GM12878 (cell line): ENCODE results near the gene ARHGEF3. TPM values are rescaled to one million over a fixed set of nuclear protein-coding genes. Genes with fewer than 3 reads are reported as not detected.

ENCODE experiments used
- ATAC-seq: fragments of 200-7000 bp; cut with Tn5 transposase; 3 replicates; pipeline ENCODE4 v1.9.1; 2020; ENCODE audit warnings: mild to moderate bottlenecking, moderate library complexity
- BruUV-seq: library from RNA; stranded (reverse); fragments of 400-500 nt; replicated peaks from 2 replicates; lab custom pipeline; 2021; lab: Mats Ljungman, UMichigan
- CTCF ChIA-PET: fragments of 300-600 bp; sonication (Branson Sonifier 250); formaldehyde crosslinking; extraction: SDS; loops from one replicate; lab custom pipeline; 2021; ENCODE audit warnings: inconsistent platforms; lab: Yijun Ruan, JAX
- POLR2A ChIA-PET: fragments of 350-600 bp; formaldehyde crosslinking; extraction: SDS; loops from one replicate; lab custom pipeline; 2021; ENCODE audit warnings: inconsistent platforms; lab: Charles Lee
- RAD21 ChIA-PET: fragments of 300-600 bp; sonication (Branson Sonifier 250); formaldehyde crosslinking; loops from one replicate; lab custom pipeline; 2023; ENCODE audit warnings: antibody characterized with exemption; ENCODE audit not compliant: unreplicated experiment; lab: Charles Lee
- SMC1A ChIA-PET: fragments of 300-600 bp; sonication (Branson Sonifier 250); formaldehyde crosslinking; loops from one replicate; lab custom pipeline; 2023; ENCODE audit not compliant: unreplicated experiment, uncharacterized antibody; lab: Charles Lee
- DNase-seq: peaks from one replicate; pipeline ENCODE4 v3.0.0-alpha.2; 2011; ENCODE audit warnings: low read depth, low spot score
- FAIRE-seq: peaks from 3 replicates; lab custom pipeline; 2011; peaks lifted over from hg19 to GRCh38; lab: Jason Lieb, UNC
- H2AFZ ChIP-seq: 2 replicates; pipeline ENCODE4 v1.6.0; 2011; ENCODE audit warnings: low read depth, low read length, control low read depth; ENCODE audit not compliant: control insufficient read depth
- H3K27ac ChIP-seq: 2 replicates; pipeline ENCODE4 v1.5.1; 2011; ENCODE audit warnings: control low read depth; ENCODE audit not compliant: control insufficient read depth, insufficient read depth
- H3K27me3 ChIP-seq, 2 experiments: replicated peaks in 1 of 2; 2 replicates each; pipeline versions ENCODE4 v1.6.0 to v1.6.1; 2011; ENCODE audit warnings: low read length in 1 of 2; ENCODE audit not compliant: control insufficient read depth in 2 of 2, insufficient read depth in 2 of 2
- H3K36me3 ChIP-seq, 2 experiments: 2 replicates each; pipeline ENCODE4 v1.5.1; 2011; ENCODE audit warnings: low read length in 1 of 2; ENCODE audit not compliant: control insufficient read depth in 2 of 2, insufficient read depth in 2 of 2
- H3K4me1 ChIP-seq: 2 replicates; pipeline ENCODE4 v1.6.1; 2011; ENCODE audit warnings: mild to moderate bottlenecking, low read length, moderate library complexity, mixed read lengths; ENCODE audit not compliant: control insufficient read depth, insufficient read depth
- H3K4me2 ChIP-seq: 2 replicates; pipeline ENCODE4 v1.6.0; 2011; ENCODE audit warnings: control low read depth; ENCODE audit not compliant: control insufficient read depth, insufficient read depth
- H3K4me3 ChIP-seq: fragments of 200-600 bp; sonication (generic); 2 replicates; pipeline ENCODE4 v1.5.1; 2016
- H3K79me2 ChIP-seq: 2 replicates; pipeline ENCODE4 v1.6.0; 2011; ENCODE audit warnings: low read length; ENCODE audit not compliant: control insufficient read depth, insufficient read depth
- H3K9ac ChIP-seq: 2 replicates; pipeline ENCODE4 v1.8.0; 2011; ENCODE audit warnings: low read length, control low read depth, mixed read lengths; ENCODE audit not compliant: control insufficient read depth, insufficient read depth
- H3K9me3 ChIP-seq: replicated peaks from 3 replicates; pipeline ENCODE4 v1.5.1; 2011; ENCODE audit warnings: mild to moderate bottlenecking, low read length; ENCODE audit not compliant: control insufficient read depth, insufficient read depth
- H4K20me1 ChIP-seq: 2 replicates; pipeline ENCODE4 v1.6.0; 2011; ENCODE audit not compliant: control insufficient read depth, insufficient read depth
- ESRRA ChIP-seq: IDR thresholded peaks from 2 replicates; pipeline ENCODE4 v1.6.1; 2012; ENCODE audit warnings: mild to moderate bottlenecking, low read length, improper control_type of control experiment
- FOS ChIP-seq: IDR thresholded peaks from 3 replicates; pipeline ENCODE4 v1.6.1; 2011; ENCODE audit warnings: borderline replicate concordance; ENCODE audit not compliant: insufficient read length; ENCODE audit errors: extremely low read depth
- HDAC2 ChIP-seq: fragments of 200-600 bp; sonication (generic); IDR thresholded peaks from 2 replicates; pipeline ENCODE4 v1.6.1; 2017
- JUNB ChIP-seq: IDR thresholded peaks from 2 replicates; pipeline ENCODE4 v1.6.1; 2016; ENCODE audit warnings: antibody characterized with exemption, mild to moderate bottlenecking
- RELB ChIP-seq: fragments of 450-650 bp; IDR thresholded peaks from 2 replicates; pipeline ENCODE4 v1.6.1; 2017; ENCODE audit warnings: low read depth, mild to moderate bottlenecking, moderate library complexity
- TCF7 ChIP-seq: IDR thresholded peaks from 2 replicates; pipeline ENCODE4 v1.6.1; 2014; ENCODE audit warnings: antibody characterized with exemption, borderline replicate concordance
- WGBS: methylation state at CpG from one replicate; pipeline ENCODE4 v1.1.6; 2016; ENCODE audit warnings: low lambda C conversion rate; ENCODE audit not compliant: insufficient replicate concordance, insufficient coverage; ENCODE audit errors: missing lambda C conversion rate; 5-methylcytosine and 5-hydroxymethylcytosine counted together
- in situ Hi-C: fragments of 300-500 bp; cut with MboI; formaldehyde crosslinking; loops from 9 replicates; pipeline ENCODE4 v1.14.3; 2018; ENCODE audit warnings: mixed read lengths
- intact Hi-C: fragments of 100-400 bp; cut with micrococcal nuclease; formaldehyde crosslinking; loops from one replicate; pipeline ENCODE4 v1.14.2; 2022; ENCODE audit not compliant: unreplicated experiment
- polyA plus RNA-seq, 11 experiments: library from polyadenylated mRNA; depleted of rRNA in 4 of 11; unstranded in 6 of 11; stranded (reverse) in 5 of 11; fragments of >200 nt; fragmentation: Nextera tagmentation in 4 of 11; fragmentation: Illumina TruSeq in 1 of 11; extraction: Ambion mirVana in 4 of 11; extraction: Trizol in 1 of 11; gene quantifications; 1 replicate in 1 of 11; 2 replicates in 10 of 11; pipeline versions ENCODE4 v1.2.1 to v1.2.3, GENCODE V29; 2011 to 2016; ENCODE audit warnings: inconsistent platforms in 2 of 11, missing spikeins in 2 of 11, low read depth in 1 of 11
- total RNA-seq, 4 experiments: library from RNA; depleted of rRNA in 3 of 4; stranded (reverse); fragments of >200 nt in 3 of 4; fragmentation: Illumina TruSeq in 1 of 4; extraction: Trizol in 1 of 4; gene quantifications; 2 replicates each; pipeline versions ENCODE4 v1.2.1 to v1.2.3, GENCODE V29; 2013 to 2021

The ARHGEF3 gene
- total and polyA plus RNA-seq, 10 of the 15 experiments (the other 5 are each of a cell fraction or from before 2014, with no cell fraction given), result 21.8 to 78.7 (median 56.2) TPM

GRCh38 chr3:56826831-56827722 lies 25.3 kb upstream of the ARHGEF3 start:
- H3K27me3 ChIP-seq, result no peaks in the 10 kb centered on the region
- CTCF ChIA-PET, result interaction anchor here (1.0 to 5.1 kb wide), 10 partner anchors 8 to 163 kb away, joined by 3 to 28 read pairs (median 4); no protein-coding TSS in a partner anchor
- no peak for ATAC-seq
- in situ Hi-C loops, result no loop called here
- peaks cover 6% of the 10 kb centered on the region for H3K4me1 ChIP-seq
- no peak for FAIRE-seq
- no peak for TF ChIP-seq RELB
- TF ChIP-seq HDAC2, result no peak
- TF ChIP-seq FOS, result no peak
- TF ChIP-seq TCF7, result no peak
- no peak for TF ChIP-seq ESRRA
- TF ChIP-seq JUNB, result peak; percentile 58
- TF ChIP-seq, all 136 proteins: peak for 1
- H4K20me1 ChIP-seq, result no peaks in the 10 kb centered on the region
- H3K36me3 ChIP-seq, result no peaks in the 10 kb centered on the region
- H3K27ac ChIP-seq, result no peak overlapping the region
- intact Hi-C loops, result no loop called here
- H3K9ac ChIP-seq, result no peak overlapping the region
- H3K79me2 ChIP-seq, result no peaks in the 10 kb centered on the region
- 40% methylated on average over 5 of the region's 5 CpGs for WGBS
- POLR2A ChIA-PET, result interaction anchor here (0.8 to 1.1 kb wide), 2 partner anchors 25 to 161 kb away, joined by 4 read pairs; partner anchors contain the start of gene ARHGEF3
- SMC1A ChIA-PET, result interaction anchor here (0.7 to 4.2 kb wide), 9 partner anchors 9 to 162 kb away, joined by 3 to 40 read pairs (median 7); partner anchors contain the start of gene ARHGEF3
- H2AFZ ChIP-seq, result no peak overlapping the region
- no peak overlapping the region for H3K4me3 ChIP-seq
- no peak for DNase-seq
- RAD21 ChIA-PET, result interaction anchor here (0.6 to 3.7 kb wide), 5 partner anchors 14 to 161 kb away, joined by 3 to 13 read pairs (median 3); no protein-coding TSS in a partner anchor
- H3K4me2 ChIP-seq, result no peak overlapping the region
- H3K9me3 ChIP-seq, result no peaks in the 10 kb centered on the region
- no TSS peak for BruUV-seq
